Mesenteric fat pad (tissue), 1 donor: ENCODE data around the gene CLDN2. TPM values are rescaled to one million over a fixed set of nuclear protein-coding genes. Genes with fewer than 3 reads are reported as not detected.

Source experiments
- DNase-seq: peaks from one replicate; pipeline ENCODE4 v3.0.0-alpha.2; 2020; ENCODE audit warnings: low spot score
- total RNA-seq: library from RNA; stranded (reverse); fragmentation: NEBNext Ultra II Directional; extraction: Animal tissue kit (Norgen Biotek cat#: 25700); gene quantifications from one replicate; pipeline ENCODE4 v1.2.1, GENCODE V29; 2021
- donor health status: DM: yes; HTN: yes; CAD: no.

Gene CLDN2
- total RNA-seq, 1 donor from 2014 or later, result 1.5 TPM

DNA sequence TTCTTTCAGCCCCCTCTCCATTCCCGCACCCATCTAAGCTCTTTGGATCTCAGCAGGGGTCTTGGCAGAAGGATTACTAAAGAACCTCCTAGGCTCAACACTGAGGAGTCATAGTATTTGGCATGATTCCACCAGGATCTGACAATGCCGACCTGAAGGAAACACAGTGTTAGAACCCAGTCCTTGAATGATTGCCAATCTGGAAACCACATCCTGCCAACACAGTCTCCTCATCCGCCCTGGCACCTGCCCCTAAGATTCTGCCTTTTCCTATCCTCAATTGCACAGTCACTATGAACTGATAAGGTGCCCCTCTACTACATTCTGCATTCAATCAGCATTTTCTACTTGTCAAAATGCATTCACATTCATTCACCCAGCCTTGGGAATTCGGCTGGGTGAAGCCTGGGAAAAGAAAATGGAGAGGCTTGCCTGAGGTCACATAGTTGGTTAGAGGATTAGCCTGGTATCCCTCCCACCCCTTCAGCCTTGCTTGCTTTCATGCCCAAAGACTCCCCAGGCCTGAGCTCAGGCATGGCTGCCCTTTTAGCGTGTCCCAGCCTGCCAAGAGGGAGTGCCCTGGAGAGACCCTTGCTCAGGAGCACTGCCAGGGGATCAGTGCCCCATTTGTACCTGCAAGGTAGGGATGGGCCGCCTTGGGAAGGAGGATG is 2.2 kb upstream of the CLDN2 start:
- no peak for DNase-seq

DNA sequence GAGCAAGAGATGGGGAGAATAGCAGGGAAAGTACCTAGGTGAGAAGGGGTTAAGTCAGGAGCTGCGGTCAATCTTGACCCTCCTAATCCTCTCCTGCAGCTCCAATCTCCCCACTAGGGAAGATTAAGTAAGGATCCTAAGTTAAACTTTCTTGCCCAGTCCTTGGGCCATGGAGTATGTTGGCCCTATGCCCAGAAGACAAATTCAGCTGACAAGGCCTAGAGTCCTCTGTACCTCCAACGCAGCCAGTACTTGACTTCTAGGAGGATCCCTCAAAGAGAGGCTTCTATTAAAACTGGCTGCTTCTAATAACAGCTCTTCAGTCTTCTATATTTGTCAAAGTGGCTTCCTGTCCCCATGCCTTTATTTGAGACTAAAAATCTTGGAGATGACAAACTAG is 1.4 kb downstream of the CLDN2 start:
- DNase-seq, result no peak

DNA sequence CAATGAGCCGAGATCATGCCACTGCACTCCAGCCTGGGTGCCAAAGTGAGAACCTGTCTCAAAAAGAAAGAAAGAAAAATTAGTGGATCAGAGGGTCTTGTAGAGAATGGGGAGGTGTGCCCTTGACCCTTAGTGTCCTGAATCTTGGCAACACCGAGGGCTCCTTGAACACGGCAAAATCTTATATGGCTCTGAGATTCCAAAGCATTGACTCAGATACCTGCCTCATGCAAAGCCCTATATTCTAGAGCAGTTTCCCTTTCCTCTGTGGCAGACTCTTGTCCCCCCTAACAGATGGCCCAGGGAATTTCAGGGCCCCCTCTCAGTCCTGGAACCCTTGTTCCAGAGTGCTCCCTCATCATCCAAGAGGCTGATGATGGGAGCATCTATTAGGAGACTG is 6.8 kb downstream of the CLDN2 start:
- DNase-seq, result no peak

DNA sequence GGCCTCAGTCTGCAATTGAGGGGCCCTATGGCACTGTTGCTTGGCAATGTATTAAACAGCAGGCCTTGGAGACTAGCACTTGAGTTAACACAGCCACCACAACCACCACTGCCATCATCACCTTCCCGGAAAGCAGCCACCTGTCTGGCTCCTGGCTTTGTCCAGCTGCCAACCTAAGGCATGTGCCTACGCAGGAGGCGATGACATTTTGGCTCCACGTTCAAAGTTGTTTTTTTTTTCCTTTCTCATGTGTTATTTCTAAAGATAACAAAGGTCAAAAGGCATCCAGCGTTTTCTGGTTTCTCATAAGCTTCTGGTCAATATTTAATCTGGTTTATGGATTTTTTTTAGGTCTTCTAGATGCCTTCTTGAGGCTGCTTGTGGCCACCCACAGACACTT is 7.5 kb downstream of the CLDN2 start:
- DNase-seq, result no peak

DNA sequence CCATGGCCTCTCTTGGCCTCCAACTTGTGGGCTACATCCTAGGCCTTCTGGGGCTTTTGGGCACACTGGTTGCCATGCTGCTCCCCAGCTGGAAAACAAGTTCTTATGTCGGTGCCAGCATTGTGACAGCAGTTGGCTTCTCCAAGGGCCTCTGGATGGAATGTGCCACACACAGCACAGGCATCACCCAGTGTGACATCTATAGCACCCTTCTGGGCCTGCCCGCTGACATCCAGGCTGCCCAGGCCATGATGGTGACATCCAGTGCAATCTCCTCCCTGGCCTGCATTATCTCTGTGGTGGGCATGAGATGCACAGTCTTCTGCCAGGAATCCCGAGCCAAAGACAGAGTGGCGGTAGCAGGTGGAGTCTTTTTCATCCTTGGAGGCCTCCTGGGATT is 8.0 kb downstream of the CLDN2 start:
- DNase-seq, result no peak

DNA sequence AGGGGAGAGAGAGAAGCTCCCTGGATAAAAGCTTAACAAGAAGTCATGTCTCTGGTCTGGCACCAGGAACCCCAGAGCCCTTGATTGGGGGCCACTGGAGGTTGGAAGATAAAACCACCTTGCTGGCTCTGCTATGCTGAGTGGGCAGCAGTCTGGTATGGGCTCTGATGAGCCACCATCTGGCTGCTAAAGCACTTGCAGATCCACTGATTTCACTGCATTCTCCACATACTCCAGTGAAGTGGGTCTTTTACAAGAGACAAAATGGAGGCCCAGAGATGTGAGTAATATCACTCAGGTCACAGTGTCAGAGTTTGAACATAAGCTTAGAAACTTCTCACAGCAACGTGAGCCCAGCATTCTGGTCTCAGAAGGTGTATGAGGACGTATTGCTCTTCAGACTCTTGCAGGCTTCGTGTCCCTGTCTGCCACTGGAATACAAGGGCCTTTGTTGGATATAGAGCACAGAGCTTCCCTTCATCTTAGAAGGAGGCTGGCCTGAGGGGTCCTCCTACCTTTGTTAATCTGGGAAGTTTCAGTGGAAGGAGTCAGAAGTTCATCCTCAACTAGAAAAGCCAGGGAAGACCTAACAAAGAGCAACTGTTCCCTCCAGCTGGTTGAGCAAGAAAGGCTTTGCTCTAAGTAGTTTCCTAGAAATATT is 11.8 kb downstream of the CLDN2 start:
- DNase-seq, result no peak

DNA sequence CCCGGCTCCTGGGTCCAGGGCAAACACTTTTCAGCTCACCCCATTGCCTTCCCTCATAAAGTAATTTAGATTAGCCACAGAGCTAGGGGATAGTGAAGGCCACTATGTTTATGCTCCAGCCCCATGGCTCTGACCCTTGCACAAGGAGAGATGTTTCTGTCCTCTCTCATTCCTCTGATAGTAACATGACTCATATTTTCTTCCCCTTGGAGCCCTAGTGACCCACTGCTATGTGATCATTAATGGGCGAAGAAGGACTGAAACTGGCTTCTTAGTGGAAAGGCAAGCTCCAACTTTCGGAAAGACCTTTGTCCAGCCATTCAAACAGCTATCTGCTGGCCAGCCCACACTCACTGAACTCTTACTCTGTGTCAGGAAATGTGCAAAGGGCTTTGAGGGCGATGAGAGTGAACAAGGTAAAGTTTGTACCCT is 12.3 kb downstream of the CLDN2 start:
- DNase-seq, result no peak

DNA sequence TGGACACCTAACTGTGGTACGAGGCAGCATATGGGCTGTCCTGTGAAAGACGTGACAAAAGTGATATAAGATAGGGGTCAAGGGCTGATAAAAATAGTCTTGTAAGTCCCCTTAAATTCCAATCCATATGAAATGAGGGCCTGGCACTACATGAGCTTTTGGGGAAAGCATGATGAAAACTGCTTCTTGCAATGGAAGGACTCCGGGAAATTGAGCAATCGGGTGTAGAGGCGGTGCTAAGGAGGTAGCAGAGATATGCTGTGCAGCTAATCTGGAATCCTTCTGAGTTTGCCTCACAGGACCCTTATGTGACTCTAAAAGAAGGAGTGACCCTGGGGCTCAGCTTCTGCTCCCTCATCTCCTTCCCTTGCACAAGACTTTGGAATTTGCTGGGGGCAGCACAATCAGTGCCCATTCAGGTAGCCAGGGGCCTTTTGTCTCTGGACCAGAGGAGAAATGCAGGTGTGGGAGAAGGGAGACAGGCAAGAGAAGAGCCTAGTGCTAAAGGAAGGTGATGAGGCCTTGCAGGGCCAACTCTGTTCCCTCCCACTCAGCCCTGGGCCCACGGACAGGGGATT is 12.8 kb downstream of the CLDN2 start:
- DNase-seq, result no peak

DNA sequence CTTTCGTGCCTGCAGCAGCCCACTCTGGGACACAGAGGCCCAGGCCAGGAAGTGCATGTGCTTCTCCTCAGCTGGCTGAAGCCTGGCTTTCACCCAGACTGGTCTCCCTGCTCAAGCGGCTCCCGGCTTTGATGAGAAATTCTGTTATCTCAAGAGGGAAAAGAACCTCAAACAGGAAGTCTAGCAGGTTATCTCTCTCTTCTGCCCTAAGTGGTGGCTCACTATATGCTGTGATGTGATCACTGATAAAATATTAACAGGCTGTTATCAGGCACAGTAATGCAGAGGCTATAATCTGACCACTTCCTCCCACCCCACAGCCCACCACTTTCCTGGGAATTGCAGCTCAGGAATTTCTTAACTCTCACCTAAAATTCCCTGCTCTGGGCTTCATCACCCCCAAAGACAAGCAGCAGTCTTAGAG is 13.3 kb downstream of the CLDN2 start:
- no peak for DNase-seq

DNA sequence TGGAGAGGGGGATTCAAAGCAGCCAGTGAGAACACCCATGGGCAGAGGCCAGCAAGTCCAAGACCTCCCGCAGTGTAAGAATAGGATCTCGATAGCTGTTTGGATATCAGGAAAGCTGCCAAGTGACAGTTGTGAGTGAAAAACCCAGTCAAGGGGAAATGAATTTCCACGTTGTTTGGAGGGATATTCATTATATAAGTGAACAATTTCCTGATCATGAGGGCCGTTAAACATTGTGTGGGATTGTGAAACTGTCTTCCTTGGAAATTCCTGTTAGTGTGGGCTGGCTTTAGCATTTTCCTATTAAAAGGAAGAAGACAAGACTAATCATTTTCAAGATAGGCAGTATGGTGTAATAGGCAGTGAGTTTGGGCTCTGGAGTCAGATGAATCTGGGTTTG is 15.0 kb downstream of the CLDN2 start:
- no peak for DNase-seq

DNA sequence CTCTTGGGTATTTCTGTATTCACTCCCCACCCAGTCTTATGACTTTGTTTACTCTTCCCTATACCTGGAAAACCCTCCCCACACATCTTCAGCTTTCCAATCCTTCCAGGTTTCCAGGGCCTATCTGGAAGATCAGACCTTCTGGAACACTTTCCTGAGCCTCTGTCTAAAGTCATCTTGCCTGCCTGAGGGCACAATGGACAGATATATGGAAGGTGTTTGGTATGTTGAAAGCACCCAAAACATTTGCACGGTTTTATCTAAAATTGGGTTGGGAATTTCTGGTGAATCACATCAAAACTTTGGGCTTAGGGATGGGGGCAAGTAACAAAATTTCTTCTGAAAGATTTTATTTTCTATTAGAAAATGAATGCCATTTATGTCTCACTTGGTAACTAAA is 16.0 kb downstream of the CLDN2 start:
- no peak for DNase-seq

DNA sequence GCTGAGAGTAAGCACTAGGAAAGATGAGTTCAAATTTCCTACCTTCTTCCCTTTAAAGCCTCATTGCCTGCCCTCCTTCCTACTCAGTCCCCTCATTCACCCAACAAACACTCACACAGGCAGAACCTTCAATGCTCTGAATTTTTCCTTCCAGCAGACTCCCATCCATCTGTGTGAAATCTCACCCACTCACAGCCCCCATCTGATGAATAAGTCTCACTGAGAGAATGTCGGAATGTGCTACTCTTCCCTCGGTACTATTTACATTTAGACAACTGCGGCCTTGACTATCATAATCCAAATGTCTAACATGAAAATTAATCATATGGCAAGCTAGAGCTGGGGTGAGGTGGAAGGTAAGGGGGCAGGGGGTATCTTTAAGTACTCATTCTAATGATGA is 19.4 kb downstream of the CLDN2 start:
- no peak for DNase-seq

DNA sequence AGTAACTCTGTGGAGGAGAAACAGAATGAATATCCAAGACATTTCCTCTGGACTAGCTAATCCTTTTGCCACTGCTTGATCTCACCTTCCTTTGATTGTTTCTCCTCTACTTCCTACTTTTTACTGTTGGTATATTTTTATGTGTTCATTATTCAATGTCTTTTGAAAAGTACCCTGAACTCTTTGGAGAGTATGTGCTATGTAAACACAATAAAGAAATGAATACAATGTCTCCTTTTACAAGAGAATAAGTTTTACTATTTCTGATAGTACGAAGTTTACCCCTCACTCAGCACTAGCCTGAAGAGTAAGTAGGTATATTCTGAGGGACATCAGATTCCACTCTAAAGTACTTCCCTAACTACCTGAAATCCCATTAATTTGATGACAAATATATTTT is 19.9 kb downstream of the CLDN2 start:
- DNase-seq, result no peak

DNA sequence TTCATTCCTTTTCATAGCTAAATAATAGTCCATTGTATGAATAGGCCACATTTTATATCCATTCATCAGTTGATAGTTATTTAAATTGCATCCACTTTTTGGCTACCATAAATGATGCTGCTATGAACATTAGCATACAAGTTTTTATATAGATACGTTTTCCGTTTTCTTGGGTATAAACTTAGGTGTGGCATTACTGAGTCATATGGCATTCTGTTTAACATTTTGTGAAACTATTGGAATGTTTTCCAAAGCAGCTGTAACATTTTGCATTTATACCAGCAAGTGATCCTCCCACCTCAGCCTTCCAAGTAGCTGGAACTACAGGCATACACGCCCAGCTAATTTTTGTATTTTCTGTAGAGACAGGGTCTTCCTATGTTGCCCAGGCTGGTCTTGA is 26.3 kb downstream of the CLDN2 start:
- DNase-seq, result no peak

DNA sequence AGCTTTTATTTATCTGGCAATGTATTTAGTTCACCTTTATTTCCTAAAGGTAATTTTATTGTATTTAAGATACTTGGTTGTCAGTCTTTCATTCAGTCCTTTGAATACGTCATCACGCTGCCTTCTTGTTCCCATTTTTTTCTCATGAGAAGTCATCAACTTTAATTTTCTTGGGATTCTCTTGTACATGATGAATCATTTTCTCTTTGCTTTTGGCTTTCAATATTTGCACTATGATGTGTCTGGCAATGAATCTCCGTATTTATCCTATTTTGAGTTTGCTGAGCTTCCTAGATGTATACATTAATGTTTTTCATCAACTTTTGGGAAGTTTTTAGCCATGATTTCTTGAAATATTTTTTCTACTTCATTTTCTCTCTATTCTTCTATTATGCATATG is 28.4 kb downstream of the CLDN2 start:
- no peak for DNase-seq

DNA sequence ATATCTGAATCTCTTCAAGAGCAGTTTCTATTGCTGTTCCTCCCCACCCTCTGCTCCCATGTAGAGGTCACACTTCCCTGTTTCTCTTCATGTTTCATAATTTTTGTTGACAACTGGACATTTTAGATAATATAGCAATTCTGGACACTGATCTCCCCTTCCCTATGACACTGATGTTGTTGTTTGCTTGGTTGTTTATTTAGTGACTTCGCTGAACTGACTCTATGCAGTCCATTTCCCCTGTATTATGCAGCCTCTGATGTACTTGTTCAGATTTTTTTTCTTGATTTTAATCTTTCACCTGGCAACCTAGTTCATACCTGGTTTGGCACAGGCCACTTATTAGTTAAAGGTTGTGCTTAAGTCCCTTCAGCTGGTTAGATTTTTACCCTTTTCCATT is 29.2 kb downstream of the CLDN2 start:
- no peak for DNase-seq

DNA sequence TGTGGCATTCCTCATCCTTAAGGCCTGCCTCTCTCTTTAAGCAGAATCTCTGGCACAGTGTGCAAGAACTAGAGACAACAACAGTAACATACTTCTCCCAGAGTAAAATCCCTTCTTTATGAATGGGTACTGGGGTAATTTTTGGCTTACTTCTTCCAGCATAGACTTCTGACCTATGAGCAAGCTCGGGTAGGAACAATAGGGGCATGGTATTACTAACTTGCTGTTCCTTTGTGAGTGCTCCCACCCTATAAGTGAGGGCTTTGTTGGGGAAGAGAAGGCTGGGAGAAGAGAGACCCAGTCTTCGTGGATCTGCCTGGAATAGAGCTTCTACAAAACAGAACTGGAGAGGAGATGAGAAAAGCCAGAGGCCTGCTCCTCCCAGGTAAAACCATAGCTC is 30.2 kb downstream of the CLDN2 start:
- DNase-seq, result no peak

DNA sequence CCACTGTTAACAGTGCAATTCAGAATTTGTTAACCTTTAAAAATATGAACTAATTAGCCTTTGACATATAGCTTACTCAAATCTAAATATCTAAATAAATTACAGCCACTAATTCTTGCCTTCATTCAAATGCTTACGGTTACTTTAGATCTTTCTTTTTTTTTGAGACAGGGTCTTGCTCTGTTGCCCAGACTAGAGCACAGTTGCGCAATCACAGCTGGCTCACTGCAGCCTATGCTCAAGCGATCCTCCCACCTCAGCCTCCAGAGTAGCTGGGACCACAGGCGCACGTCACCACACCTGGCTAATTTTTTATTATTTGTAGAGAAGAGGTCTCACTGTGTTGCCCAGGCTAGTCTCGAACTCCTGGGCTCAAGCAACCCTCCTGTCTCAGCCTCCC is 31.0 kb downstream of the CLDN2 start:
- DNase-seq, result no peak

DNA sequence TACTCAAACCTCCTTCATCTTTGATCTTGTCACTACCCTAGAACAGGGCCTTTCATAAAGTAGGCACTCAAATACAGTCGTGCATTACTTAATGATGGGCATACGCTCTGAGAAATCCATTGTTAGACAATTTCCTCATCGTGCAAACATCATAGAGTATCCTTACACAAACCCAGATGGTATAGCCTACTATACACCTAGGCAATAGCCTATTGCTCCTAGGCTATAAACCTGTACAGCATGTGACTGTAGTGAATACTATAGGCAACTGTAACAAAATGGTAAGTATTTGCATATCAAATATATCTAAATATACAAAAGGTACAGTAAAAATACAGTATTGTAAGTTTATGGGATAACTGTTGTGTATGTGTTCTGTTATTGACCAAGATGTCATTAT is 31.9 kb downstream of the CLDN2 start:
- no peak for DNase-seq

DNA sequence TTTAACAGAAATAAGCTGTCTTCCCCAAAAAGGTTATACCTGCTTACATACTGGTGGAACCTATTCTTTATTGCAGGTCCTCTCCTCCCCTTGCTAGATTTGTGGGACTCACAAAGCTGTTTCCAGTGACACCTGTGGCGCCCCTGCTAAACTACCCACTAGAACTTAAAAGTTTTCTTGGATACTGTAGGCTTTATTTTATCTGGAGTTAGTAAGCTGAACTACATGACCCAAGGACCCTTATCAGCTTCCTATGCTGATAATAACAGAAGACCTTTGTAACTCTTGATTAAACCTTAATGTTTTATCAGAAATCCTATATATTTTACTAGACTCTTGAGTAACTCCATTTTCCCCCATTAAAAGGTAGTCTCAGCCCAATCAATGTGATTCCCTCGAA is 32.3 kb downstream of the CLDN2 start:
- DNase-seq, result no peak

DNA sequence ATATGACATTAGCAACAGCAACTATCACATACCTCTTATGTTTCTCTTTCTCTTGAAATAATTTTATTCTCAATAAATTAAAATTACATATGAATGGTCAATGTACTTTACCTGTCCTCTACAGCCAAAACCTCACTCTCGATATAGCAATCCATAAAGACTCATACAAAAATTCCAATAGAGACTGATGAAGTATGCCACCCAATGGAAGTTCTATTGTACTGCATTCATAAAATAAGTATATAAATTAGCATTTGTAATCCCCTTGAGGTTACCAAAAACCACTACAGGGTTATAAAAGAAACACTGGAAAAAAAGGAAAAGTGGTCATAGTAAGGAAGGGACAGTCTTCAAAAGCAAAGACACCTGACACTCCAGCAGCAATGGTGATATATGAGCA is 32.8 kb downstream of the CLDN2 start:
- no peak for DNase-seq

DNA sequence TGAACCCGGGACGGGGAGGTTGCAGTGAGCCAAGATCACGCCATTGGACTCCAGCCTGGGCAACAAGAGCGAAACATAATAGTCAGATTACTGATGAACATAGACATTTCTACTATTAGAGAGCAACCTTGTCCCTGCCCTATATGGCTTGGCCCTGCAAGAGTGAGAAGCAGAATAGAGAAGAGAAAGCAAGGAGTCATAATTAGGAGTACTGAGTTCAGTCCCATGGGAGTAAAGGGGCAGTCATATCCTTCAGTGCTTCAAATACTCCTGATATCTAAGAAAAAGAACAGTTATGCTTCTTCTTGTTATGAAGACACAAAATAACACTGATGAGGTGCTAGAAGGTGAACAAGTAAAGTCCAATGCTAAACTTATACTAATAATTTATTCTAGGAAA is 33.8 kb downstream of the CLDN2 start:
- no peak for DNase-seq
